ENCODE results near the gene MUC2.

MUC2 gene

DNA sequence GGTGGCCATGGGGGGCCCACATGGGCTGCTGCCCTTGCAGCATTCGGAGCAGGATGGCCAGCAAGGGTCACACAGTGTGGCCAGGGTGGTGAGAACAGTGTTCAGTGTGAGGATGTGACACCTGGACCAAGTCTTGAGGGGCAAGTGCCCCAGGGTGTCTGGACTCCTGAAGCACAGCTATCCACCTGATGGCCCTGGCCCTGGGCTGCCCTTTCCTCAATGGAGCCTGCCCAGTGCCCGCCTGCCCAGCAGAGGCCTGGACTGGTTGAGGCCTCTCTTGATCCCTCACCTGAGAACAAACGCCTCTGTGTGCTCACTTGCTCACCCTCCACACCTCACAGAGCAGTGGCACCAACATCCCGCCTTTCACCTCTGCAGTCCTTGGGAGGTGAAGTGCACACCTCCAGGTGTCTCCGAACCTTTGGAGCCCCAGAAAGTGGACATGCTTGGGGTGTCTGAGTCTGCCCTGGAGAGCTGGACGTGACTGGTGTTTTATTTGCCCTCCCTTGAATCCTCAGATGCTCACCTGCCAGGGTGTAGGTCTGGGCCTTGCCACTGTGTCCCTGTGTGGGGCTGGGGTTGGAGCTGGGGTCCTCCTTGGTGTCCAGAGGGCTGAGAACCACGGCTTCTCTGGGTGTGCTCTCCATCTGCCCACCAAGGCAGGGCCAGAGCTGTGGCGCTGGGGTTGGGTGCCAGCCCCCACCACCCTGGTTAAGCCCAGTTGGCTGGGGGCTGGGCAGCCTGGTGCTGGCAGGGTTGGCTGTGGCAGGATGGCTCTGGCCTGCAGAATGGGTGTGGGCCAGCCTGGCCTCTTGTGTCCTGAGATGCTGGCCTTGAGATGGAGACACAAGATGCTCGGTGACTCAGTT, 3.8 kb upstream of the MUC2 start:
- in situ Hi-C loops (cut with MboI; ENCODE audit: low sequenced_read_pairs): no loop called here

DNA sequence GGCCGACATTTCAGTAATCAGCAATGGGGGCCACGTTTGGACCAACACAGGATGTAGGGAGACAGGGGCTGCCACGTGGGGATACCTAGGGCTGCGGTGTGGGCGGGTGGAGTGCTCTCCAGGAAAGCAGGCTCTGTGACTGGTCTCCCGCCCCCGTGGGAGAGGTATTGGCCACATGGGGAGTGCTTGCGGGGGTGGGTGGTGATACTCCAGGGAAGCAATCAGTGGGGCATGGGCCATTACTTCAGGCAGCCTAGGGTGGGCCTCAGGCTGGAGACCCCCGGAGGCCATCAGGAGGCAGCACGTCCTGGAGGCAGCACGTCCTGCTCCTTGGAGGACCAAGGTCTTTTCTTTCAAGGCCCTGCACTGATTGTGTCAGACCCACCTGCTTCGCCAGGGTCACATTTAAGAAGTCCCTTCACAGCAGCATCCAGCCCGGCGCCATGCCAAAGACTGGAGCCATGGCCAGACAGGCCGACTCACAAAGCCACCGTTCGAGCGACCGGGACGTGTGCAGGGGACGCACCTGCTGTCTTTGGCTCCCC, 3.0 kb upstream of the MUC2 start:
- in situ Hi-C loops (cut with MboI; ENCODE audit: low sequenced_read_pairs): no loop called here

DNA sequence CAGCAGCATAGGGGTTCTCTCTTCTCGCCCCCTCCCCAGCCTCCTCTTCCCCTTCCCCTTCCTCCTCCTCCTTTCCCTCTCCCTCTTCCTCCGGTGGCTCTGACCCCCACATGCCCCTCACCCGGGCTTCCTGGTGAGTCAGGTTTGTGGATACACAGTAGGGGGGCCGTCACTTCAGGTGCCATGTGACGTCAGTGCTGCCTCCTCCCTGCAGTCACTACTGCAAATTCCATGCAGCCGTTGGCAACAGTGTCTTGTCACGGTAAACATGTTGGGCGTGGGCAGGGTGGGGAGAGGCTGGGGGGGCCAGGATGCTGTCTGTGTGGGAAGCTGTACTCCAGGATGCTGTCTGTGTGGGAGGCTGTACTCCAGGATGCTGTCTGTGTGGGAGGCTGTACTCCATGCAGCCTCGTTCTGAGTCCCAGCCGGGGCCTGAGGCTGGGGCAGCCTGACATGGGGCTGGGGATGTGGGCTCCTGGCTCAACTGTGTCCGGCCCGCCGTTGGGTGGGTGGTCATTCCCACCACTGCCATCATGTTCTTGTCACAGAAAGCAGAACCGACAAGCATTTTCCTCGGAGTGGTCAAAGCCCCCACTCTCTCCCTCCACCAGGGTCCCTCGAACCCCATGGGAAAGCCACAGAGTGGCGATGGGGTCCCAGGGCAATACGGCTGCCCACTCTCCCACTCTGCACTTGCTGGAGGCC, 2.4 kb upstream of the MUC2 start:
- in situ Hi-C loops (cut with MboI; ENCODE audit: low sequenced_read_pairs): no loop called here

DNA sequence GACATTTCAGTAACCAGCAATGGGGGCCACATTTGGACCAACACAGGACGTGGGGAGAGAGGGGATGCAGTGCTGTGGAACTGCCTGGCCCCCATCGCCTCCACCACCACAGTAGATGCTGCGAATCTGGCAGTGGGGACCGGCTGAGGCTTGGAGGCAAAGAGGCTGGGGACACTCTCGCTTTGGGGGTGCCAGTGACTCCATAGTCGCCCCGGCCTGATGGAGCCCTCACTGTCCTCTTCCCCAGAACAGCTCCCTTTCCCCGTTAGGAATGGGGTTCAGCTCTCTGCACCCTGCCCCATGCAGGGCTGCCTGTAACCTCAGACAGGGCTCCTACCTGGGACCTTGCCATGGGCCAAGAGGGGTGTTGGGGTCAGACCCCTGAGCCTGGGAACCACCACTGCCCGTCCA, 1.8 kb upstream of the MUC2 start:
- in situ Hi-C loops (cut with MboI; ENCODE audit: low sequenced_read_pairs): no loop called here

DNA sequence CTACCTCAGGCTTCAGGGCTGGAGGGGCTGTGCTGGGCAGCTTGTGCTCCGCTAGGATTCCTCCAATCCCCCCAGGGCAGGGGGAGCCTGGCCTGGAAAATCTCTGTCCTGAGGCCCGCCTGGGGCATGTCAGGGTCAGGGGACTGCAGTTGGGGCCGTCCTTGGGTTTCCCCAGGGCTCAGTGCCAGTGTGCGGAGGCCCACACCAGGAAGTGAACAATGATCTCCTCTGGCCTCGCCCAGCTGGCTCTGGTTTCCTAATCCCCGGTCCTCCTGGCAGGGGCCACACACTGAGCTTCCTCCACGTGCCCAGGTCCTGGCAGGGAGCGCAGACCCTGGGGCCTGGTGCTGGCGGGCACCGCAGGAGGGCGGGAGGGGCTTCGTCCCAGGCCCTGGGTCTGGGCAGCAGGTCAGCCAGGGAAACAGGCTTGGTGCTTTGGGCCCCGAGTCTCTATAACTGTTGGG, 1.4 kb upstream of the MUC2 start:
- in situ Hi-C loops (cut with MboI; ENCODE audit: low sequenced_read_pairs): no loop called here

DNA sequence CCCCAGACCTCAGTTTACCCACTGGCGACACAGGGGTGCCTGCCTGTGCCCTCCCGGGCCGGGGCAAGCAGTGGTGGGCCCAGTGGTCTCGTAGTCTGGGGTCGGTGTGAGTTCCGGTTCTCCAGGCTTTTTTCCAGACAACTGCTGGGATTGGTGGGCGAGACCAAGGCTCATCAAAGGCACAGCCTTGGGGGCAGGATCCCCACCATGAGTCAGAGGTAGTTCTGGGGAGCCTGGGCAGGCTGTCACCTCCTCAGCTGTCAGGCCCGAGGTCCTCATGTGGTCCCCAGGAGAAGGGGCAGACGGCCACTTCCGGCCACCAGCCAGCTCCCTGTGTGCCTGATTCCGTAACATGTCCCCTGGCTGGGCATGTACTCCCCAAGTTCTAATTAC, 827 bp upstream of the MUC2 start:
- in situ Hi-C loops (cut with MboI; ENCODE audit: low sequenced_read_pairs): no loop called here

DNA sequence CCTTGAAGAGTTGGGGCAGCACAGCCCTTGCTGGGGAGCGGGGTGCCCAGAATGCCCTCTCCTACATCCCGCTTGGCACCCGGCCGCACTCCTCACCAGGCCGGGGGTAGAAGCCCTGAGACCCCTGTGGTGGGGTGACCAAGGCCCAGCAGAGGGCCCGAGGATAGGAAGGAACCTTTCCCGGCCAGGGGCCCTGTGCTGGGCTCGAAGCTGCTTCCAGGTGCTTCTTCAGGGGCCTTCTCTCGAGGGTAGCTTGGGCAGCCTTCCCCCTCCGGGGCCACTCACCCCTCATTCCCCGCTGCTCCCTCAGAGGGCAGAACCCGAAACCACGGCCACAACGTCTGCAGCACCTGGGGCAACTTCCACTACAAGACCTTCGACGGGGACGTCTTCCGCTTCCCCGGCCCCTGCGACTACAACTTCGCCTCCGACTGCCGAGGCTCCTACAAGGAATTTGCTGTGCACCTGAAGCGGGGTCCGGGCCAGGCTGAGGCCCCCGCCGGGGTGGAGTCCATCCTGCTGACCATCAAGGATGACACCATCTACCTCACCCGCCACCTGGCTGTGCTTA, 752 bp downstream of the MUC2 start:
- in situ Hi-C loops (cut with MboI; ENCODE audit: low sequenced_read_pairs): no loop called here

DNA sequence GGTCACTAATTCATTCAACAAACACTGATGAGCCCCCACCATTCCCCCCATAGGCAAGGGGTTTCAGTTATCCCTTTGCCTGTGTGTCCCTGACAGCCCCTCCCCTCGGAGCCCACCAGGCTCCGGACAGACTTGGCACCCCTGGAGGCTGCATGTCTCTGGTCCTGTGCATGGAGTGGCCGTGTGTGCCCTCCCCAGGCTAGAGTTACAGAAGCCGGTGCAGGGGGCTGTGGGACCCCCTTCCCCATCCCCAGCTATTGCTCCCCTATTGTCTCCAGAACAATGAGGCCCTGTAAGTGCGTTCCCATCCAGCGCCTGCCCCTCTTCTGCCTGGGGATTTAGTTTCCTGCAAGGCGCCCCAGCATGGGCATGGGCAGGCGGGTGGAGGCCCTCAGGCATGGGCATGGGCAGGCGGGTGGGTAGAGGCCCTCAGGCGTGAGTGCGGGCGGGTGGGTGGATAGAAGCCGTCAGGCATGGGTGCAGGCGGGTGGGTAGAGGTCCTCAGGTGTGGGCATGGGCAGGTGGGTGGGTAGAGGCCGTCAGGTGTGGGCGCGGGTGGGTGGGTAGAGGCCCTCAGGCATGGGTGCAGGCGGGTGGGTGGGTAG, 1.5 kb downstream of the MUC2 start:
- in situ Hi-C loops (cut with MboI; ENCODE audit: low sequenced_read_pairs): no loop called here

DNA sequence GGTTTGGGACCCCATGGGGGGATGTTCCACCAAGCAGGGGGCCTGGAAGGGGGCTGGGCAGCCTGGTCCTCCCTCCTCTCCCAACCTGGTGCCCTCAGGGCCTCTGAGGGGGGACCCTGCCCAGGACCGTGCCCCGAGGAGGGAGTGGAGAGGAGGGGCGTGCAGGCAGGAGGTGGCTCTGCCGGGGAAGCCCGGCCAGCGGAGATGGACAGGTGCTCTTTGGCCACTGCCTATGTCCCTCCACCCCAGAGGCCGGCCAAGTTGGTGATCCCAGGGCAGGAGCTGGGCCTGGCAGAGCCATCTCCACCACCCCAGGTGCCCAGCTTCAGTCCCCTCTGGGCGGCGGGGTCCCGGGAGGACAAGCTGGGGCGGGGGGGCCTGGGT, 2.4 kb downstream of the MUC2 start:
- in situ Hi-C loops (cut with MboI; ENCODE audit: low sequenced_read_pairs): no loop called here

DNA sequence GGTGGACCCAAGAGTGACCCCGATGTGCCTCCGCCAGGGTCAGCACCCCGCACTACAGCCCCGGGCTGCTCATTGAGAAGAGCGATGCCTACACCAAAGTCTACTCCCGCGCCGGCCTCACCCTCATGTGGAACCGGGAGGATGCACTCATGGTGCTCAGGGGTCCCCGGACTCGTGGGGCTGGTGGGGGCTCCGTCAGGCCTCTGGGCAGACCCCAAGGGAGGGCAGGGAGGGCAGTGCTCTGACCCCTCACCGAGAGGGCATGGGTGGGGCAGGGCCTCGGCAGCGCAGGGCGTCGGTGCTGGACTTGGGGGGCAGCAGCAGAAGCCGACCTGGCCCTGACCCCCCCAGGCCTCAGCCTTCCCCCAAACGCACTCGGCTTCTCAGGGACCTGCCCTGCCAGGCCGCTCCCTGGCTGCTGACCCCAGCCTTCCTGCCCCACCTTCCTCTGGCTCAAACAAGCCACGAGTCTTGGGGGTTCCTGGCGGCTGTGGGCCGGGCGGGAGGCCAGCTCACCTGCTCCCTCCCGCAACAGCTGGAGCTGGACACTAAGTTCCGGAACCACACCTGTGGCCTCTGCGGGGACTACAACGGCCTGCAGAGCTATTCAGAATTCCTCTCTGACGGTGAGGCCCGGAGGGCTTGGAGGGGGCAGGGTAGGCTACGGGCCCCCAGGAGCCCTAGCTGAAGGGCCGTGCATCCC, 2.9 kb downstream of the MUC2 start:
- in situ Hi-C loops (cut with MboI; ENCODE audit: low sequenced_read_pairs): no loop called here

DNA sequence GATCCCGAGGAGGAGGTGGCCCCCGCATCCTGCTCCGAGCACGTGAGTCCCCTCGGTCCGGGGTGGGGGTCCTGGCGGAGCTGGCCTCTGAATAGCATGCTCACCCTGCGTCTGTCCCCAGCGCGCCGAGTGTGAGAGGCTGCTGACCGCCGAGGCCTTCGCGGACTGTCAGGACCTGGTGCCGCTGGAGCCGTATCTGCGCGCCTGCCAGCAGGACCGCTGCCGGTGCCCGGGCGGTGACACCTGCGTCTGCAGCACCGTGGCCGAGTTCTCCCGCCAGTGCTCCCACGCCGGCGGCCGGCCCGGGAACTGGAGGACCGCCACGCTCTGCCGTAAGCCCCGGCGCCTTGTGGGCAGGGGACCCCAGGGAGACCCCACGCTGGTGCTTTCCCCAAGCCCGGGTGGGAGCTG, 3.5 kb downstream of the MUC2 start:
- in situ Hi-C loops (cut with MboI; ENCODE audit: low sequenced_read_pairs): no loop called here

DNA sequence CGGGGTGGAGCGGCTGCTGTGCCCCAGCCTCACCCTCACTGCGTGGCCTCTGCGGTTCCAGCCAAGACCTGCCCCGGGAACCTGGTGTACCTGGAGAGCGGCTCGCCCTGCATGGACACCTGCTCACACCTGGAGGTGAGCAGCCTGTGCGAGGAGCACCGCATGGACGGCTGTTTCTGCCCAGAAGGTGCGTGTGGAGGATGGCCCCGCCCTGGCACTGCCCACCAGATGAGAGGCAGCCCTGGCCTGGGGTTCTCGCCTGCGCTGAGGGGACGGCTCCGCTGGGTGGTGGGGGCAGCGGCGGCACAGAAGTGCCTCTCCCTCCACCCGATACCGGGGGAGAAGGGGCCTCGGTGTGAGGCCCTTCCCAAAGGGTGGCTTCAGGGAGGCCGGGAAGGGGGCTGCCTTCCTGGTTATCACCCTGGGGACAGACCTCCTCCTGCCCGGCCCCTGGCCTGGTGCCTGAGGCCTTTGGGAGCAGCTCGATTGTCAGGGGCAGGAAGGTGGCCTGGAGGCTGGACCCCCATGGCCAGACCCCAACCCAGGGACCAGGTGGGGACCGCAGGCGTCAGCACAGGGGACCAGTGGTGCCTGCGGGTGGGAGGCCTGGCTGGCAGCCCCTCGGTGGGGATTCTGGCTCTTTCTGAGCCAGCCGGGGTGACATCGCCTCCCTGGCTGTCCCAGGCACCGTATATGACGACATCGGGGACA, 7.1 kb downstream of the MUC2 start:
- in situ Hi-C loops (cut with MboI; ENCODE audit: low sequenced_read_pairs): no loop called here

DNA sequence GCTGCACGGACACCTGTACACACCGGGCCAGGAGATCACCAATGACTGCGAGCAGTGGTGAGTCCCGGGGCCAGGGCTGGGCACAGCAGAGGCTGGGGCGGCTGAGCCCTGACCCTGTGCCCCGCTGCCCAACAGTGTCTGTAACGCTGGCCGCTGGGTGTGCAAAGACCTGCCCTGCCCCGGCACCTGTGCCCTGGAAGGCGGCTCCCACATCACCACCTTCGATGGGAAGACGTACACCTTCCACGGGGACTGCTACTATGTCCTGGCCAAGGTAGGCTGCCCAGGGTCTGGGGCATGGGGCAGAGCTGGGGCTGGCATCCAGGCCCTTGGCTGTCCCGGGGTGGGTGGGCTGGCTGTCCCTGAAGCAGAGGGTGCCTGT, 7.7 kb downstream of the MUC2 start:
- in situ Hi-C loops (cut with MboI; ENCODE audit: low sequenced_read_pairs): no loop called here

DNA sequence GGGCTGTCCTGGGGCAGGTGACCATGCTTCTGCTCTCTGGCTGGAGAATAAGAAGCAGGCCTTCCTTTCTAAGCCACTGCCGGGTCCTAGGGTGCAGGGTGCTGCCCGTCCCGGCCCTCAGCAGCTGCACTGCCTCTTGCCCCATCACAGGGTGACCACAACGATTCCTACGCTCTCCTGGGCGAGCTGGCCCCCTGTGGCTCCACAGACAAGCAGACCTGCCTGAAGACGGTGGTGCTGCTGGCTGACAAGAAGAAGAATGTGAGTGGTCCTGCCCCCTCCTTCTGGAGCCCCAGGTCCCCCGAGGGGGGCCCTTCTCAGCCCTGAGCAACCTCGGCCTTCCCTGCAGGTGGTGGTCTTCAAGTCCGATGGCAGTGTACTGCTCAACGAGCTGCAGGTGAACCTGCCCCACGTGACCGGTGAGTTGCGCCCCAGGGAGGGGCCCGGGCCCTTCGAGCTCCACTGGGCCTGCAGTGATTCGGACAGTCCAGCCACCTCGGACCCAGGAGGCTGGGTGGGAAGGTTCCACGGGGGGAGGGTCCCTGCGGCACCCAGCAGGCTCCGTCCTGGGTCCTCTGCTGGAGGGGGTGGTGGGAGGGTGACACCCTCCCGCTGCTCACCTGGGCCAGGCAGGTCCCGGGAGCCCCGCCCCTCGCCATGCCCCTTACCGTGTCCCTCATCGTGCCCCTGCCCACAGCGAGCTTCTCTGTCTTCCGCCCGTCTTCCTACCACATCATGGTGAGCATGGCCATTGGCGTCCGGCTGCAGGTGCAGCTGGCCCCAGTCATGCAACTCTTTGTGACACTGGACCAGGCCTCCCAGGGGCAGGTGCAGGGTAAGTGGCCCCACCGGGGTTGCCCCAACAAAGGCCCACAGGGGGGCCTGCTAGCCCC, 8.3 kb downstream of the MUC2 start:
- in situ Hi-C loops (cut with MboI; ENCODE audit: low sequenced_read_pairs): no loop called here

DNA sequence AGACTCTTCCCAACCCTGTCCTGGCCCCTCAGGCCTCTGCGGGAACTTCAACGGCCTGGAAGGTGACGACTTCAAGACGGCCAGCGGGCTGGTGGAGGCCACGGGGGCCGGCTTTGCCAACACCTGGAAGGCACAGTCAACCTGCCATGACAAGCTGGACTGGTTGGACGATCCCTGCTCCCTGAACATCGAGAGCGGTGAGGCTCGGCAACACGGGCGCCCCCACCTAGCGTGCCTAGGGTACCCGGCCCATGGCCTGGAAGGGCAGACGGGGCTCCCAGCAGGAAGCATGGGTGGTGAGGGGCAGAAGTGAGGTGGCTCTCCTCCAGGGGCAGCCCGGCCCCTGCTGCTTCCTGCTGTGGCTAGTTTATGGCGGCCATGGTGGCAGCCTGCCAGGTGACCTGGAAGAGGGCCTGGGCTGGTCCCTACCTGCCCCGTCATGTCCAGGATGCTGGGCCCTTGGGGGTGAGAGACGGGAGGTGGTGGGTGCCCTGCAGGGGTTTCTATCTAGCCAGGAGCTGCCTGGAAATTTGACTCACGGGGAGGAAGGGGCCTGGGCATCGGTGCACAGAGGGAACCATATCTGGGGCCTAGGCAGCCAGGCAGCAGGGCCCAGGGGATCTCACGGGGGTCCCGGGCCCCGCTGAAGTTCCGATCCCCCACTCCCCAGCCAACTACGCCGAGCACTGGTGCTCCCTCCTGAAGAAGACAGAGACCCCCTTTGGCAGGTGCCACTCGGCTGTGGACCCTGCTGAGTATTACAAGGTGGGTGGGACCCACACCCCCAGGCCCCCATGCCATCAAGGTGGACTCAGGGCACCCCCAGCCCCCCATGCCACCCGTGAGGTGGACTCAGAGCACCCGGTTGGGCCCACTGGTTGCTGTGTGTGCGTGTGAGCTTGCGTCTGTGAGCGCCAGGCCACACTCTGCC, 9.2 kb downstream of the MUC2 start:
- in situ Hi-C loops (cut with MboI; ENCODE audit: low sequenced_read_pairs): no loop called here

DNA sequence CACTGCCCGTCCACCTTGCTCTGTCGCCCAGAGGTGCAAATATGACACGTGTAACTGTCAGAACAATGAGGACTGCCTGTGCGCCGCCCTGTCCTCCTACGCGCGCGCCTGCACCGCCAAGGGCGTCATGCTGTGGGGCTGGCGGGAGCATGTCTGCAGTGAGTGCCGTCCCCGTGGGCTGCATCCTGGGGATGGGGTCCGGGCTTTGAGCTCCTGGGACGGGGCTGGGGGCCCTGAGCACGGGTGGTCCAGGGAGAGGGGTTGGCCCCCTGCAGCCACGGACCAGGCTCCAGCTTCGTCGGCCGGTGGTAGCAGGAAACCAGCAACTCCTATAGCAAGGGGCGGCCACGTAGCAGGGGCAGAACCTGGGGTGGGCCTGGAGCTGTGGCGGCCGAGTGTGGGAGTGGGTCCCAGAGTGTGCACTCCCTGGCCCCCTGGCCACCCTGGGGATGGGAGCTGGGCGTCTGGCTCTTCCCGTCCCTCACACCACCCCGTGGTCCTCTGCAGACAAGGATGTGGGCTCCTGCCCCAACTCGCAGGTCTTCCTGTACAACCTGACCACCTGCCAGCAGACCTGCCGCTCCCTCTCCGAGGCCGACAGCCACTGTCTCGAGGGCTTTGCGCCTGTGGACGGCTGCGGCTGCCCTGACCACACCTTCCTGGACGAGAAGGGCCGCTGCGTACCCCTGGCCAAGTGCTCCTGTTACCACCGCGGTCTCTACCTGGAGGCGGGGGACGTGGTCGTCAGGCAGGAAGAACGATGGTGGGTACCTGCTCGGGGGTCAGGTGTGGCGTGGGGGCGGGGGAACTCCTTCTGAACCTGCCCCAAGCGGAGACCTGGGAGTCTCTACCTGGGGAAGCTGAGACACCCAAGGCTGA, 10.1 kb downstream of the MUC2 start:
- in situ Hi-C loops (cut with MboI; ENCODE audit: low sequenced_read_pairs): no loop called here

Data from hTERT RPE-1 (cell line).